ENCODE measurements around the gene SGCG.

- TF ChIP-seq CTCF (conservative IDR thresholded peaks at IDR 0.05; ENCODE audit: low read length) (no peak), EZH2phosphoT487 (IDR thresholded peaks at IDR 0.05; ENCODE audit: borderline replicate concordance) (no peak)
These were observed 23.0 kb upstream of the SGCG start for GRCh38 chr13:23157781-23158180.

Data from Loucy (cell line).